Measurements from ENCODE around the gene GDF3.
"Not testable (repeated sequence)": the region's sequence is repeated elsewhere in the genome, so short reads cannot be mapped to it uniquely, and the experiment has no call there.

DNA sequence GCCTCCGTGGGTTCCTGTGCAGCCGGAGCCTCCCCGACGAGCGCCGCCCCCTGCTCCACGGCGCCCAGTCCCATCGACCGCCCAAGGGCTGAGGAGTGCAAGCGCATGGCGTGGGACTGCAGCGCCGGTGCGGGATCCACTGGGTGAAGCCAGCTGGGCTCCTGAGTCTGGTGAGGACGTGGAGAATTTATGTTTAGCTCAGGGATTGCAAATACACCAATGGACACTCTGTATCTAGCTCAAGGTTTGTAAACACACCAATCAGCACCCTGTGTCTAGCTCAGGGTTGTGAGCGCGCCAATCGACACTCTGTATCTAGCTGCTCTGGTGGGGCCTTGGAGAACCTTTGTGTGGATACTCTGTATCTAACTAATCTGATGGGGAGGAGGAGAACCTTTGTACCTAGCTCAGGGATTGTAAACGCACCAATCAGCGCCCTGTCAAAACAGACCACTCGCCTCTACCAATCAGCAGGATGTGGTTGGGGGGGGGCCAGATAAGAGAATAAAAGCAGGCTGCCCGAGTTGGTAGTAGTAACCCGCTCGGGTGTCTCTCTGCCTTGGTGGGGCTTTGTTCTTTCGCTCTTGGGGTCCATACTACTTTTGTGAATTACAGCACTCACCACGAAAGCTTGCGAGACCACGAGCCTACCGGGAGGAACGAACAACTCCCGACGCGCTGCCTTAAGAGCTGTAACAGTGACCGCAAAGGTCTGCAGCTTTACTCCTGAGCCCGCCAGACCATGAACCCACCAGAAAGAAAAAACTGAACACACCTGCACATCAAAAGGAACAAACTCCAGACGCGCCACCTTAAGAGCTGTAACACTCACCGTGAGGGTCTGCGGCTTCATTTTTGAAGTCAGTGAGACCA is 55.2 kb downstream of the GDF3 start:
- TF ChIP-seq, protein P1, sequence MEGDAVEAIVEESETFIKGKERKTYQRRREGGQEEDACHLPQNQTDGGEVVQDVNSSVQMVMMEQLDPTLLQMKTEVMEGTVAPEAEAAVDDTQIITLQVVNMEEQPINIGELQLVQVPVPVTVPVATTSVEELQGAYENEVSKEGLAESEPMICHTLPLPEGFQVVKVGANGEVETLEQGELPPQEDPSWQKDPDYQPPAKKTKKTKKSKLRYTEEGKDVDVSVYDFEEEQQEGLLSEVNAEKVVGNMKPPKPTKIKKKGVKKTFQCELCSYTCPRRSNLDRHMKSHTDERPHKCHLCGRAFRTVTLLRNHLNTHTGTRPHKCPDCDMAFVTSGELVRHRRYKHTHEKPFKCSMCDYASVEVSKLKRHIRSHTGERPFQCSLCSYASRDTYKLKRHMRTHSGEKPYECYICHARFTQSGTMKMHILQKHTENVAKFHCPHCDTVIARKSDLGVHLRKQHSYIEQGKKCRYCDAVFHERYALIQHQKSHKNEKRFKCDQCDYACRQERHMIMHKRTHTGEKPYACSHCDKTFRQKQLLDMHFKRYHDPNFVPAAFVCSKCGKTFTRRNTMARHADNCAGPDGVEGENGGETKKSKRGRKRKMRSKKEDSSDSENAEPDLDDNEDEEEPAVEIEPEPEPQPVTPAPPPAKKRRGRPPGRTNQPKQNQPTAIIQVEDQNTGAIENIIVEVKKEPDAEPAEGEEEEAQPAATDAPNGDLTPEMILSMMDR (IDR thresholded peaks at IDR 0.05), result not testable (repeated sequence)
- TF ChIP-seq EZH2 (IDR thresholded peaks at IDR 0.05; ENCODE audit: borderline replicate concordance, insufficient read depth, low read depth, low read length, poor library complexity, severe bottlenecking), result not testable (repeated sequence)
